Ishikawa (cell line): ENCODE results near the gene FSCN2.

Source experiments
- CEBPB ChIP-seq: IDR thresholded peaks from 2 replicates; pipeline ENCODE4 v1.6.1; 2012
- FOXM1 ChIP-seq: IDR thresholded peaks from 2 replicates; pipeline ENCODE4 v1.6.1; 2012; ENCODE audit warnings: low read depth, borderline replicate concordance
- MAX ChIP-seq: IDR thresholded peaks from 2 replicates; pipeline ENCODE4 v1.6.1; 2012
- NFIC ChIP-seq: IDR thresholded peaks from 2 replicates; pipeline ENCODE4 v1.6.1; 2012
- RAD21 ChIP-seq: IDR thresholded peaks from 2 replicates; pipeline ENCODE4 v1.6.1; 2012; ENCODE audit warnings: low read depth
- REST ChIP-seq: IDR thresholded peaks from 2 replicates; pipeline ENCODE4 v1.6.1; 2012; ENCODE audit warnings: low read depth, mild to moderate bottlenecking
- TAF1 ChIP-seq: IDR thresholded peaks from 2 replicates; pipeline ENCODE4 v1.6.1; 2012; ENCODE audit warnings: low read depth, mild to moderate bottlenecking
- TCF12 ChIP-seq: IDR thresholded peaks from 2 replicates; pipeline ENCODE4 v1.6.1; 2012; ENCODE audit warnings: low read depth
- TEAD4 ChIP-seq: IDR thresholded peaks from 2 replicates; pipeline ENCODE4 v1.6.1; 2012
- USF1 ChIP-seq: IDR thresholded peaks from 2 replicates; pipeline ENCODE4 v1.6.1; 2012
- YY1 ChIP-seq: IDR thresholded peaks from 2 replicates; pipeline ENCODE4 v1.6.1; 2012; ENCODE audit warnings: low read depth

DNA sequence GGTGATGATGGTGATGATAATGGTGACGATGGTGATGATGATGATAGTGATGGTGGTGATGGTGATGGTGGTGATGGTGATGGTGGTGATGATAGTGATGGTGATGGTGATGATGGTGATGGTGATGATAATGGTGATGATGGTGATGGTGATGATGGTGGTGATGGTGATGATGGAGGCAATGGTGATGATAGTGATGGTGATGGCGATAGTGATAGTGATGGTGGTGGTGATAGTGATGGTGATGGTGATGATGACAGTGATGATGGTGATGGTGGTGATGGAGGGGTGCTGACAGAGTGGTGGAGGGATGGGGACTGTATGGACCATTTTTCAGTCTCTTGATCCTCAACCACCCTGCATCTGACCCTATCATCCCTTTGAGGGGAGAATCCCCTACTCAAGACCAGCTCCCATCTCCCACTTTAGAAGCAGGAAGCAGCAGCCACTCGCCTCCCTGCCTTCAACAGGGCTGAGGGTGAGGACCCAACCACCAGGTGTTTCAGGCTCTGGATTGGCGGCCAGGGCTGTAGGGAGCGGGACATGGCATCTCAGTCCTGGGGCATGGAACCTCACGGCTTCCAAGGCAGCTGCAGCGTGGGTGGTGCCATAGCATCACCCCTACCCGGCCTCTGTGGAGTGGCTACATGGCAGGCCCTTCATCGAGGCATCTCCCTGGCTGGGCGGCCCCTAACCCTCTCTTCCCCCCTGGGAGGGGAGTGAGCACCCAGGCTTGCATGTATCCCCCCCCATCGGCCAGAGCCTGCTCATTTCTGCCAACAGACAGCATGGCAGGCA, 4.5 kb downstream of the FSCN2 start:
- TF ChIP-seq RAD21 (no peak), MAX (no peak), YY1 (no peak), TCF12 (no peak), CEBPB (no peak), NFIC (no peak), TAF1 (no peak), REST (no peak), USF1 (no peak), FOXM1 (no peak), TEAD4 (no peak)
